GM12878 (cell line): ENCODE measurements around the gene SSH3. TPM values are rescaled to one million over a fixed set of nuclear protein-coding genes. Genes with fewer than 3 reads are reported as not detected.
A peak's percentile ranks its signal among the peaks of the same experiment; 100 is the strongest.

Experiments
- ATAC-seq: fragments of 200-7000 bp; cut with Tn5 transposase; 3 replicates; pipeline ENCODE4 v1.9.1; 2020; ENCODE audit warnings: mild to moderate bottlenecking, moderate library complexity
- BruUV-seq: library from RNA; stranded (reverse); fragments of 400-500 nt; replicated peaks from 2 replicates; lab custom pipeline; 2021; lab: Mats Ljungman, UMichigan
- CTCF ChIA-PET: fragments of 300-600 bp; sonication (Branson Sonifier 250); formaldehyde crosslinking; extraction: SDS; loops from one replicate; lab custom pipeline; 2021; ENCODE audit warnings: inconsistent platforms; lab: Yijun Ruan, JAX
- POLR2A ChIA-PET: fragments of 350-600 bp; formaldehyde crosslinking; extraction: SDS; loops from one replicate; lab custom pipeline; 2021; ENCODE audit warnings: inconsistent platforms; lab: Charles Lee
- RAD21 ChIA-PET: fragments of 300-600 bp; sonication (Branson Sonifier 250); formaldehyde crosslinking; loops from one replicate; lab custom pipeline; 2023; ENCODE audit warnings: antibody characterized with exemption; ENCODE audit not compliant: unreplicated experiment; lab: Charles Lee
- SMC1A ChIA-PET: fragments of 300-600 bp; sonication (Branson Sonifier 250); formaldehyde crosslinking; loops from one replicate; lab custom pipeline; 2023; ENCODE audit not compliant: unreplicated experiment, uncharacterized antibody; lab: Charles Lee
- DNase-seq: peaks from one replicate; pipeline ENCODE4 v3.0.0-alpha.2; 2011; ENCODE audit warnings: low read depth, low spot score
- FAIRE-seq: peaks from 3 replicates; lab custom pipeline; 2011; peaks lifted over from hg19 to GRCh38; lab: Jason Lieb, UNC
- H2AFZ ChIP-seq: 2 replicates; pipeline ENCODE4 v1.6.0; 2011; ENCODE audit warnings: low read depth, low read length, control low read depth; ENCODE audit not compliant: control insufficient read depth
- H3K27ac ChIP-seq: 2 replicates; pipeline ENCODE4 v1.5.1; 2011; ENCODE audit warnings: control low read depth; ENCODE audit not compliant: control insufficient read depth, insufficient read depth
- H3K27me3 ChIP-seq, 2 experiments: replicated peaks in 1 of 2; 2 replicates each; pipeline versions ENCODE4 v1.6.0 to v1.6.1; 2011; ENCODE audit warnings: low read length in 1 of 2; ENCODE audit not compliant: control insufficient read depth in 2 of 2, insufficient read depth in 2 of 2
- H3K36me3 ChIP-seq, 2 experiments: 2 replicates each; pipeline ENCODE4 v1.5.1; 2011; ENCODE audit warnings: low read length in 1 of 2; ENCODE audit not compliant: control insufficient read depth in 2 of 2, insufficient read depth in 2 of 2
- H3K4me1 ChIP-seq: 2 replicates; pipeline ENCODE4 v1.6.1; 2011; ENCODE audit warnings: mild to moderate bottlenecking, low read length, moderate library complexity, mixed read lengths; ENCODE audit not compliant: control insufficient read depth, insufficient read depth
- H3K4me2 ChIP-seq: 2 replicates; pipeline ENCODE4 v1.6.0; 2011; ENCODE audit warnings: control low read depth; ENCODE audit not compliant: control insufficient read depth, insufficient read depth
- H3K4me3 ChIP-seq: fragments of 200-600 bp; sonication (generic); 2 replicates; pipeline ENCODE4 v1.5.1; 2016
- H3K79me2 ChIP-seq: 2 replicates; pipeline ENCODE4 v1.6.0; 2011; ENCODE audit warnings: low read length; ENCODE audit not compliant: control insufficient read depth, insufficient read depth
- H3K9ac ChIP-seq: 2 replicates; pipeline ENCODE4 v1.8.0; 2011; ENCODE audit warnings: low read length, control low read depth, mixed read lengths; ENCODE audit not compliant: control insufficient read depth, insufficient read depth
- H3K9me3 ChIP-seq: replicated peaks from 3 replicates; pipeline ENCODE4 v1.5.1; 2011; ENCODE audit warnings: mild to moderate bottlenecking, low read length; ENCODE audit not compliant: control insufficient read depth, insufficient read depth
- H4K20me1 ChIP-seq: 2 replicates; pipeline ENCODE4 v1.6.0; 2011; ENCODE audit not compliant: control insufficient read depth, insufficient read depth
- BACH1 ChIP-seq: fragments of 450-650 bp; IDR thresholded peaks from 2 replicates; pipeline ENCODE4 v1.6.1; 2017; ENCODE audit warnings: mild to moderate bottlenecking, borderline replicate concordance
- BRCA1 ChIP-seq: IDR thresholded peaks from 2 replicates; pipeline ENCODE4 v1.6.1; 2011; ENCODE audit warnings: low read depth, low read length, improper control_type of control experiment
- CREM ChIP-seq: IDR thresholded peaks from 2 replicates; pipeline ENCODE4 v1.6.1; 2014; ENCODE audit warnings: antibody characterized with exemption, low read depth
- GATAD2B ChIP-seq: fragments of 450-650 bp; conservative IDR thresholded peaks from 2 replicates; pipeline ENCODE4 v1.6.1; 2017; ENCODE audit warnings: low read depth, mild to moderate bottlenecking, moderate library complexity
- LARP7 ChIP-seq: fragments of 450-650 bp; IDR thresholded peaks from 2 replicates; pipeline ENCODE4 v1.6.1; 2017; ENCODE audit warnings: mild to moderate bottlenecking
- NR2C1 ChIP-seq: fragments of 450-650 bp; IDR thresholded peaks from 2 replicates; pipeline ENCODE4 v1.6.1; 2017; ENCODE audit warnings: antibody characterized with exemption, mild to moderate bottlenecking, moderate library complexity
- NR2F1 ChIP-seq: fragments of 450-650 bp; conservative IDR thresholded peaks from 2 replicates; pipeline ENCODE4 v1.6.1; 2017; ENCODE audit warnings: mild to moderate bottlenecking
- POLR2A ChIP-seq: IDR thresholded peaks from 2 replicates; pipeline ENCODE4 v1.6.1; 2011; ENCODE audit warnings: low read depth, mild to moderate bottlenecking, low read length
- SMAD1 ChIP-seq: fragments of 450-650 bp; IDR thresholded peaks from 2 replicates; pipeline ENCODE4 v1.6.1; 2018; ENCODE audit warnings: mild to moderate bottlenecking, low read depth; ENCODE audit not compliant: partially characterized antibody
- SMARCA5 ChIP-seq: fragments of 450-650 bp; IDR thresholded peaks from 2 replicates; pipeline ENCODE4 v1.6.1; 2017; ENCODE audit warnings: mild to moderate bottlenecking
- STAT1 ChIP-seq: fragments of 450-650 bp; conservative IDR thresholded peaks from 2 replicates; pipeline ENCODE4 v1.6.1; 2014; ENCODE audit warnings: antibody characterized with exemption, mild to moderate bottlenecking
- ZBTB4 ChIP-seq: fragments of 450-650 bp; formaldehyde crosslinking; IDR thresholded peaks from 2 replicates; pipeline ENCODE4 v1.4.0; 2022; ENCODE audit warnings: mild to moderate bottlenecking, moderate library complexity
- ZNF217 ChIP-seq: fragments of 450-650 bp; IDR thresholded peaks from 2 replicates; pipeline ENCODE4 v1.6.1; 2017; ENCODE audit warnings: antibody characterized with exemption, mild to moderate bottlenecking
- ZNF687 ChIP-seq: fragments of 450-650 bp; IDR thresholded peaks from 2 replicates; pipeline ENCODE4 v1.6.1; 2017; ENCODE audit warnings: mild to moderate bottlenecking, moderate library complexity
- WGBS: methylation state at CpG from one replicate; pipeline ENCODE4 v1.1.6; 2016; ENCODE audit warnings: low lambda C conversion rate; ENCODE audit not compliant: insufficient replicate concordance, insufficient coverage; ENCODE audit errors: missing lambda C conversion rate; 5-methylcytosine and 5-hydroxymethylcytosine counted together
- in situ Hi-C: fragments of 300-500 bp; cut with MboI; formaldehyde crosslinking; loops from 9 replicates; pipeline ENCODE4 v1.14.3; 2018; ENCODE audit warnings: mixed read lengths
- intact Hi-C: fragments of 100-400 bp; cut with micrococcal nuclease; formaldehyde crosslinking; loops from one replicate; pipeline ENCODE4 v1.14.2; 2022; ENCODE audit not compliant: unreplicated experiment
- polyA plus RNA-seq, 11 experiments: library from polyadenylated mRNA; depleted of rRNA in 4 of 11; unstranded in 6 of 11; stranded (reverse) in 5 of 11; fragments of >200 nt; fragmentation: Nextera tagmentation in 4 of 11; fragmentation: Illumina TruSeq in 1 of 11; extraction: Ambion mirVana in 4 of 11; extraction: Trizol in 1 of 11; gene quantifications; 1 replicate in 1 of 11; 2 replicates in 10 of 11; pipeline versions ENCODE4 v1.2.1 to v1.2.3, GENCODE V29; 2011 to 2016; ENCODE audit warnings: inconsistent platforms in 2 of 11, missing spikeins in 2 of 11, low read depth in 1 of 11
- total RNA-seq, 4 experiments: library from RNA; depleted of rRNA in 3 of 4; stranded (reverse); fragments of >200 nt in 3 of 4; fragmentation: Illumina TruSeq in 1 of 4; extraction: Trizol in 1 of 4; gene quantifications; 2 replicates each; pipeline versions ENCODE4 v1.2.1 to v1.2.3, GENCODE V29; 2013 to 2021

SSH3 gene
- total and polyA plus RNA-seq, 10 of the 15 experiments (the other 5 are each of a cell fraction or from before 2014, with no cell fraction given), result 0.05 to 0.83 (median 0.28) TPM; not detected in 3

- ChIA-PET RAD21 (interaction anchor here (0.6 to 6.6 kb wide), 8 partner anchors 11 to 773 kb away, joined by 3 to 33 read pairs (median 4); partner anchors contain the start of genes ANKRD13D and POLD4), CTCF (interaction anchor here (0.7 to 3.9 kb wide), 8 partner anchors 11 to 135 kb away, joined by 3 to 32 read pairs (median 11); partner anchors contain the start of genes ANKRD13D, PPP1CA and RAD9A), SMC1A (interaction anchor here (0.7 to 2.7 kb wide), 6 partner anchors 11 to 115 kb away, joined by 3 to 20 read pairs (median 6); no protein-coding TSS in a partner anchor), POLR2A (interaction anchor here (0.5 to 4.8 kb wide), 7 partner anchors 11 to 171 kb away, joined by 3 to 46 read pairs (median 8); partner anchors contain the start of genes ANKRD13D and POLD4)
- Histone ChIP-seq H3K4me1 (peaks cover 44% of the 10 kb centered on the region), H3K27me3 (no peaks in the 10 kb centered on the region), H4K20me1 (no peaks in the 10 kb centered on the region), H3K36me3 (peaks cover 0 to 3% of the 10 kb centered on the region in 2 experiments; a peak in 1 of 4 replicates), H2AFZ (peak within 1 kb of the TSS; percentile 86), H3K79me2 (peaks cover 55% of the 10 kb centered on the region), H3K4me3 (peak within 1 kb of the TSS; percentile 81), H3K27ac (peak within 1 kb of the TSS; percentile 98), H3K9ac (peak within 1 kb of the TSS; percentile 98), H3K4me2 (peak within 1 kb of the TSS; percentile 100), H3K9me3 (no peaks in the 10 kb centered on the region)
- 3% methylated on average over 45 of the region's 103 CpGs for WGBS
- DNase-seq, result no peak
- ATAC-seq, result peak; percentile 8
- BruUV-seq, result no TSS peak
- in situ Hi-C loops (no loop called here), intact Hi-C loops (loop anchor here (10.0 kb wide), 1 partner anchor 218 kb away; the partner anchor contains the start of gene AIP)
- FAIRE-seq, result no peak
- TF ChIP-seq LARP7 (peak; percentile 90), ZNF217 (0 out of 2 replicates have a peak, but pooled peaks have one; percentile 21), GATAD2B (peak; percentile 56; the same call in 1 of the 2 replicates), ZBTB4 (CRISPR knock-in tag) (no peak), BACH1 (peak; percentile 55; the same call in 1 of the 2 replicates), POLR2A (peak; percentile 52; the same call in 1 of the 2 replicates), STAT1 (no peak), SMARCA5 (0 out of 2 replicates have a peak, but pooled peaks have one; percentile 6), ZNF687 (0 out of 2 replicates have a peak, but pooled peaks have one; percentile 23), CREM (no peak), NR2C1 (0 out of 2 replicates have a peak, but pooled peaks have one; percentile 22), SMAD1 (no peak), BRCA1 (no peak), NR2F1 (peak; percentile 42)
These were observed 36.7 kb upstream of the SSH3 start, which contains the start of gene GRK2 for GRCh38 chr11:67266449-67267187. GRK2 (plus strand) TSS chr11:67266473; CDS start chr11:67266700, 227 bp downstream.
